ENCODE results near the gene SMG6. TPM values are rescaled to one million over a fixed set of nuclear protein-coding genes. Genes with fewer than 3 reads are reported as not detected.

The SMG6 gene
- total RNA-seq, 1 donor from 2014 or later: 26.3 TPM

DNA sequence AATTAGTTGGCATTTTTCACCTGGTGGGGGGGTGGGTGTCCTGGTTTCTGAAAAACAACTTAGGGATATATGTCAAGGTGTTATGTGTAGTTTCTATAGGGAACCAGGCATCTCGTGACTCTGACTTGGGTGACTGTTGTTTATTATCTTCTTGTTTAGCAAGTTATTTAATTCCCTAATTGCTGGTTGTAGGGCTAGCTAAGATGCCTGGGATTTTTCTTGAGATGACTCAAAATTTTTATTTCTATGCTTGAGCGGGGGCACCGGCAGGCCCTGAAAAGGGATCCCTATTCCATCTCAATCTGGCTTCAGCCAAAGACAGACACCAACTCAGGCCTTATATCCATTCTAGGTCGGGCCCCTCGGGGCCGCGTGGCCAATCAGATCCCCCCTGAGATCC, 270.4 kb downstream of the SMG6 start:
- no peak for DNase-seq (ENCODE audit: low read depth in 2 of 2)

DNA sequence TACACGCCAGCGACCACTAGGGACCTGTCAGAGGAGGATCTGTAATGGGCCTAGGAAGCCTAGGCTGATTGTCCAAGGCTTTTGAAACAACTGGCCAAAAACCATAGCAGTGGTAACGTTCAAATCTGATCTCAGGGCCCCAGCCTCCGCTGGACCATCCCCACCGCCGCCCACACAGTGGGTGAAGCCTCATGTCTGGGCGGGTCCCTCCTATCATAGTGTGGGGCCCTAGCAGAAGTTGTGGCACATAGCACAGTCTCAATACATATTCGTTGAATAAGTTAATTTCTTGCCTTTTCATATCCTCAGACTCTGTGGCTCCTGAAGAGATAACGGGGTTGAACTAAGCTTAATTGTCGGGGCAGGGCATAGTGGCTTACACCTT, 272.8 kb downstream of the SMG6 start:
- no peak for DNase-seq (ENCODE audit: low read depth in 2 of 2)

DNA sequence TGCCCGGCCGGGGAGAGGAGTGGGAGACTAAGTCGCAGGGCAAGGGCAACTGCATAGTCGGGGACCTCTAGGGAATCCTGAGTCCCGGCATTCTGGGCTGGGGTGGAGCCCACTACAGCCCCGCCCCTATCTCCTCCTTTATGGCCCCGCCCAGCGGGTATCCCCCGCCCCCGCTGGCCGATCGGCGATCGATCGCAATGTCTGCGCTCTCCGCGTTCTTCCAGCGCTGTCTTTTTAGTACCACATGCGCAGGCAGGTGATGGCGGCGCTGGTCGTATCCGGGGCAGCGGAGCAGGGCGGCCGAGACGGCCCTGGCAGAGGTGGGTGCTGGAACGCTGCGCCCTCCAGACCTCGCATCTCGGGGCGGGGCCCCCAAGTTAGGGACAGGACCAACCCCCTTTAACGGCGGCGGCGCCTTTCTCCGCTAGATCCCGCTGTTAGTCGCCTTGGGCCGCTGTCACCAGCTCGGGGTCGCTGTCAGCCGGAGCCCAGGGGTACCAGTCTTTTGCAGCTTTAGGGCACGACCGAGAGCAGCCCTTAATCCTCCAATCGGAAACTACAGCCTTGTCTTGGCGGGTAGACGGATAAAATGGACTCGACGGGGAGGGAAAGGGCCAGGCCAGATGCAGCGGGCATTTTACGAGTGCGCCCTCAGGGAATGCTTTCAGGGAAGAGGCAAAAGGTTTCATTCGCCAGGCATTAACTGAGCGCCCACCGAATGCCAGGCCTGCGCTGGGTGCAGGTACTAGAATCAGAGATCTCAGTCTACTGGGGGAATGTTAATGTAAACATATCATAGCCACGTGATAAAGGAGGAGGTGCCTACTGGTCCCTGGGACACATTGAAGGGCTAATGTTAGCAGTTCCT, 273.4 kb downstream of the SMG6 start, which contains the start of gene DPH1:
DPH1 (plus strand) TSS at position 243 of the 868 bp plus-strand sequence; CDS start at position 260, 17 bp downstream.
- DNase-seq (ENCODE audit: low read depth in 2 of 2): peak; percentile 85 to 95

DNA sequence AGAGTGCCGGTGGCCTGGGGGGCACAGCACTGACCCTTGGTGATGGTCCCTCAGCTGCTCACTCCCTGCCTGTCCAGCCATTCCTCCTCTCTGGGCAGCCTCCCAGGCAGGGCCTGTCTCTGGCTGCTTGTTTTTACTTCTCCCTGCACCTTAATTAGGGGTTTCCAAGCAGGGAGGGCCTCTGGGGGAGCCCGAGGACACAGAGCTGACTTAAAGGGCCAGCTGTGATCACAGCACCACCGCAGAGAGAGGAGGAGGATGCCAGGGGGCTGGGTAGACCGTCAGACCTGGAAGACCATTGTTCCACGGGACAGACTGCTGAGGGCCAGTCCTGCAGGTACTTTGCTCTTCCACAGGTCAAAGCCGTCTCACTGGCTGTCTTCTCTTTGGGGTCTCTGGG, 274.8 kb downstream of the SMG6 start:
- no peak for DNase-seq (ENCODE audit: low read depth in 2 of 2)

DNA sequence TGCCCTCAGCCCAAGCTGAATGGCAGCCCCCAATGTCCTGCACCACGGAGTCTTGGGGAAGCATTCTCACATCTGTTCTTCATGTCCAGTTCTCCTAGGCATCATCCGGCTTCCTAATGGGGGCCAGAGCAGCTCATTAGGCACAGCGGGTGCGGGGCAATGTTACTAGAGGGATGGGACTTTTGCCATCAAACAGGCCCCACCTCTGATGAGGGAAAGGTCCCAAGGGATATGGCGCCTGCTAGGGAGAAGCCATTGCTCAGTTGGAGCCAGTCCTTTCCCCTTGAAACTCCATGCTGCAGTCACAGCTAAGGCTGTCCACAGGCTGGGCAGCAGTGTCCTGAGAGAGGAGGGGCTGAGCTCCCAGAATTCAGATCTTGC, 275.4 kb downstream of the SMG6 start:
- DNase-seq (ENCODE audit: low read depth in 2 of 2): no peak

DNA sequence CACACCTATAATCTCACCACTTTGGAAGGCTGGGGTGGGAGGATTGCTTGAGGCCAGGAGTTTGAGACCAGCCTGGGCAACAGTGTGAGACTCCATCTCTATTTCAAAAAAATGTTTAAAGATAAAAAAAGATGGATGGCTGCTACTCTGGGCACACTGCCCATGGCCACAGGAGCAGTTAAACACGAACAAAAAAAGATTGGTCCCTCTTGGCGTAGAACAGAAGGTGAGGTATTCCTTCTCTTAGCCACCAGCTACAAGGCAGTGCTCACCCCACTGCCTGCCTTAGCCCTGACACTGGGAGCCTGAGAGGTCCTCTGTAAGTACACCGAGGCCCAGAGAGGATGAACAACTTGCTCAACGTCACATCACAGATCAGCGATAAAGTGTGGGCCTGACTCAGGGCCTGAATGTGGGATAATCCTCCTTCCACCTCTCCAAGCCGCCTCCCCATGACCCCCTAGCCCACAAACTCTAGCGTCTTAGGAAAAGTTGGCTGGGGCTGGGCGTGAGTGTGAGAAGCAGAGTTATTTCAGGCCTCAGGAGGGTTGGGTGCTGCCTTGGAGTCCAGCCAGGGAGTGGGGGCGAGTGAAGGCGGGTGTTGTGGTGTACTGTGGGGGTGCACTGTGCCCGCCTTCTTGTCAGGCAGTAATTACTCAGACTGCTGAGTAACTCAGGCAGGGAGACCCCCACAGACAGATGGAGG, 275.9 kb downstream of the SMG6 start:
- DNase-seq (ENCODE audit: low read depth in 2 of 2): no peak

DNA sequence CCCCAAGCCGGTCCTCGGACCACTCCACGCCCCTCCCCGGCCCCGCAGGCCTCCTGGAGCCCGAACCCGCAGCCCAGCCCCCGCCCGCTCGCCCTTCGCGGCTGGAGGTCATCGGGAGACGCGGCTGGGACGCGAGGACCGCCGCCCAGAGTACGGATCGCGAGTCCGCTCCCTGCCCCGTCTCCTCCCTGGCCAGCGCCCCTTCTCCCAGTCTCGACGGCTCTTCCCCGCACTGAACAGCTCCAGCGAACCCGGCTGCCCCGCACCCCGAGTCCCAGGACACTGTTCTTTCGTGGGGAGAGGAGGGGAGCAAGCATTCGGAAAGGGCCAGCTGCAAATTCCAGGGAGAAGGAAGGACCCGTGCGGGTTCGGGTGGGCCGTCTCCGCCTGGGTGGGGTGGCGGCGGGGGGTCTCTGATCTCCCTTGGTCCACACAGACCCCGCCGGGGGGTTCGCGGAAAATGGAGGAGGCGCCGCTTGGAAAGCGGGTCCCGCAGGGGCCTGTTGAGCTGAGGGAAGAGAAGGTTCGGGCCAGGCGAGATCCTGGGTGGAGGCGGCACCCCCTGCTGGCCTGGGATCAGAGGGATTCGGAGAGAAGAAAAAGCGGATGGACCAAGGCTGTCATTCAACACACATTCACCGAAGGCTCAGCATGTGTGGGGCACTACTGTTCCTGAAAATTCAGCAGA, 277.8 kb downstream of the SMG6 start:
- peak in 1 of 2 donors; percentile 68 for DNase-seq (ENCODE audit: low read depth in 2 of 2)

DNA sequence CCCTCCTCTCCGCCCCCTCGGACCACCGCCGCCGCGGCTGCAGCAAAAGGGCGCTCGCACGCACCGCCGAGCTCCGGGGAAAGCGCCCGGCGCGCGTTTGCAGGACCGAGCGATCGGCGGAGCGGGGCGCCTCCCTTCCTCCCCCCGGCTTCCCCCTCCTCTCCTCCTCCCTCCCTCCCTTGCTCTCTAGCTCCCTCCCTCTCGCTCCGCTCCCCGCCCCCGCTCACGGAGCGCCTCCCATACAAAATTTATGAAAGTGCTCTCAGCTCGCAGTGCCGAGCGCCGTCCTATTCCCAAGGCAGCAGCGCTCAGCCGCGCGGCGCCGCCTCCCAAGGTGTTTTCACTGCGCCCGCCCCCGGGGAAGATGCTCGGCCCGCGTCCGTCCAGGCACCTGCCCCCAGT, 278.4 kb downstream of the SMG6 start, which contains the start of gene RTN4RL1:
RTN4RL1 (minus strand) TSS at position 115 of the 402 bp plus-strand sequence. CDS start 469 bp downstream, outside the sequence.
- peak in 1 of 2 donors; percentile 30 for DNase-seq (ENCODE audit: low read depth in 2 of 2)

DNA sequence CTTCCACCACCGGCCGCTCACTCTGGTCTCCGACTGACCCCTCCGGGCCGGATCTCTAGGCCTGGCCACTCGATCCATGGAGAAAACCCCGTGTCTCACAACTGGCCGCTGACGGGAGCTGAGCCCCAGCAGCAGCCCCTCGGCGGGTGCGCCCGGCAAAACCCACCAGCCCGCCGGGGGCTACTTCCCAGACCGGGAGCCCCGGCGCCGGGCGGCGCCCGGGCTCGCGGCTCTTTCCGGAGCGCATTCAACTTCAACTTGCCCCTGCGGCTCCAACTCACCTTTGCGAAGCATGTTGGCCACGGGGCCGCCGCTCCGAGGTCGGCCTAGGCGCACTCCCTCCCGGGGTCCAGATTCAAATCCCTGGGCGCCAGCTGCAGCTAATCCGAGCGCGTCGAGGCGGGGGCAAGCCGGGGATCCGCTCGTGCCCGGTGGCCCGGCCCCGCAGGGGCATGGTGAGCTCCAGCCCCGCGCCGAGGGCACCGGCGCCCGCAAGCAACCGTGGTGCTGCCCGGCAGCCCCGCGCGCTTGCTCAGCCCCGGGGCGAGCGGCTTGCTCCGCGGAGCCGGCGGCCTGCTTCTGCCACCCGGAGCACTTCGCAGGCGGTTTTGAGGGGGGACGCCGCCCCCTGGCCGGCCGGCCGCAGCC, 278.9 kb downstream of the SMG6 start:
- DNase-seq (ENCODE audit: low read depth in 2 of 2): no peak

DNA sequence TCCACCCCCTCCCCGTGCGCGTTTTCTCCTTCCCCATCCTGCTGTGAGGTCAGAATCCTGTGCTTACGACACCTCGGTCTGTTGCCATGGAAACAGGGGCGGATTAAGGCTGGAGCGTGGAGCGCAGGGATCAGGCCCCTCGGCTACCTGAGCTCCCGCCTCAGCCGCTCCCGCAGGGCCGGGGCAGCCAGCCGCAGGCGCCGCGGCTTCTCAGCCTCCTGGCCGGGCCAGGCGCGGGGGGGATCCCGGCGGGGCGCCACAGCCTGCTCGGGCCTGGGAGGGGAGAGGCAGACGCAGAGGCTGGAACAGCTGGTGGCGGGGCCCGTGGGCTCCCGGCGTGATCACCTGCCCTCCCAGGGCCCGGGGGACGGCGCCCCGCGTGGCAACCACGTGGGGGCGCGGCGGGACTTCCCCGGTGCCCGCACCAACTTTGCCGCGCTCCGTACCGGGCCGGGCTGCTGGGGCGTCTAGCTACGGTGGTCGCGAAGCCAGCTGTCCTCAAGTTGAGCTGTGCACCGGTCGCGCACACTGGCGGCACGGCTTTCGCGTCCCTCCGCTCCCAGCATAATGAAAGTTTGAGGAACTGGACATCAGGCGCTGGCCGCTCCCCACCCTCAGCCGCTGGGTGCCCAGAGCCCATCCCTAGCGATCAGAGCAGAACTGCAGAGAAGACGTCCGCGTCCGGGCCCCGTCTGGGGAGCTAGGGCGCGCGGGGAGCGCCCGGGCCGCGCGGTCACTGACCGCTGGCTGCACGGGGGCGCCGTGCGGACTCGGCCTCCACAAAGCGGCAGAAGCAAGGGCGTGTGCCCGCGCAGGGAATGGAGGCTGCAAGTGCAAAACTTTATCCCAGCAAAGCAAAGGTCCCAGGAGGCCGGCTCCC, 279.7 kb downstream of the SMG6 start:
- DNase-seq (ENCODE audit: low read depth in 2 of 2): peak; percentile 31 to 47

DNA sequence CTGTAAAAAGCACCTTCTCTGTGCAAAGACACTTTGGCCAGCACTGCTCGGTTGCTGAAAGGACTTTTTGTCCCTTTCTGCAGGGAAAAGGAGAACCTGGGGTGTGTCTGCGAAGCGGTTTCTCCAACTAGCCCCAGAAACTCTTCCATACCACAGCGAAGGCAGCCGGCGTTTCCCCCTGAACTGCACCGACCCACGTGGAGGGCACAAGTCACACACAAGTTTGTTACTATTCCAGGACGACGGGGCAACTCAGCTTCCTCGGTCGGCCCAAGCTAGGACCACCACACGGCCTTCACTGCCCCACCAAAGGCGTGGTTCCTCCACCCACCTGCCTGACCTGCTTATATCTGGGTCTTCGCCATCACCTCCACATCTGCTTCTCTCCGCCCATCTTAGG, 280.3 kb downstream of the SMG6 start:
- no peak for DNase-seq (ENCODE audit: low read depth in 2 of 2)

DNA sequence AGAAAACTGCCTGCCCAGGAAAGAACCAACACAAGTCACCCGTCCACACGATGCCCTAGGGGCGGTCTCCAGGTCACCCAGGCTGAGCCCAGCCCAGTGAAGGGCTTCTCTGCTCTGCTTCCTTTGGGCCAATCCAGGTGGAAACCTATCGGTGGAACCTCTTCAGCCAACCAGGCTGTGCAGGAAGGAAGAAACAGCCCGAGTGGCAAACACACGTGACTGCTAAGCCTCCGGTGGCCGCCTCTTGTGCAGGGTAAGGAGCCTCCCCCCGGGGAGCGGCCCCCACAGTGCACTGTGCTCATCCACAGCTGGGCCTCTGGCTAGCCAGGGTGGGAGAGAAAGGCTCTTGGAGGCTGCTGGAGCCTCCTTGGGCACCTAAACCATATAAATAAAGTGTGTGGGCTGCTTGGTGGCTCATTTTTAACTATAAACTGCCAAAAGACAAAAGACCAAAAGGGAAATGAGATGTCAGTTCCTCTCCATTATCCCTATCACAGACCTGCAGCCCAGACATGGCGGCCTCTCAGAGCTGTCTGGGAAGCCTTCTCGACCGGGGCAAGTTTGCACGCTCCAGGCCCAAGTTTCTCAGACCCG, 280.8 kb downstream of the SMG6 start:
- no peak for DNase-seq (ENCODE audit: low read depth in 2 of 2)

DNA sequence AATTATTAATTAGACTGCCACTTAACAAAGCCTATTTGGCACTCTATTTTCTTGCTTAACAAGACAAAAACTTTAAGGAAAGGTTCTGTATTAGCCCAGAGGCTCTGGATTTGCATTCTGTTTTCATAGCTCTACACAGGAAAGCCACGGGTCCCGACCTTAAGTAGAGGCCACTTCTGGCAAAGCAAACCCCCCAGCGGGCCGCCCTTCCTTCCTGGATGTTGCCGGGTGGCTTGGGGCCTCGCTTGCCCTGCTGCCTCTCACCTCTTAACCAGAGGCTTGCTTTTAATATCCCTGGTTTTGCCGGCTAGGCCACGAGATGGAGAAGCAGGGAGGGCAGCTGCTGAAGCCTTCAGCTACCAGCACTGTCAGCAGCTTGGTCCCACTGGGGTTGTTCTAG, 282.9 kb downstream of the SMG6 start:
- peak; percentile 43 to 64 for DNase-seq (ENCODE audit: low read depth in 2 of 2)

DNA sequence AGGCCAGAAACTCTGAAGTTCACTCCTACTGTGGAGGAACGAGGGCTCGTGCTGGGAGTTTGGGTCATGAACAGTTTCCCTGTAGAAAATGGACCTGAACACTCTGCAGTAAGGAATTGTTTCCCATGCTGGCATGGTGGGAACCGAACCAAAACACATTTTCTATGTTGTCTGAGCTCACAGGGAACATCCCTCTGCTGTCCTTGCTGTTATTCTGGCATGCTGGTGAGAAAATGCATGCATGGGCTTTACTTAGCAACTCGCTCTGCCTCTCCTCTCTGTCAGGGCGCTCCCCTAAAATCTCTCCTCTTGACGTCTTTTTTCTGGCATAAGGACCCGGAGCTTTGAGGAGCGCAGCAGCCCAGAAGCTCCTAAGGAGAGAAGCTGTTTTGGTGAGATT, 283.9 kb downstream of the SMG6 start:
- DNase-seq (ENCODE audit: low read depth in 2 of 2): no peak

DNA sequence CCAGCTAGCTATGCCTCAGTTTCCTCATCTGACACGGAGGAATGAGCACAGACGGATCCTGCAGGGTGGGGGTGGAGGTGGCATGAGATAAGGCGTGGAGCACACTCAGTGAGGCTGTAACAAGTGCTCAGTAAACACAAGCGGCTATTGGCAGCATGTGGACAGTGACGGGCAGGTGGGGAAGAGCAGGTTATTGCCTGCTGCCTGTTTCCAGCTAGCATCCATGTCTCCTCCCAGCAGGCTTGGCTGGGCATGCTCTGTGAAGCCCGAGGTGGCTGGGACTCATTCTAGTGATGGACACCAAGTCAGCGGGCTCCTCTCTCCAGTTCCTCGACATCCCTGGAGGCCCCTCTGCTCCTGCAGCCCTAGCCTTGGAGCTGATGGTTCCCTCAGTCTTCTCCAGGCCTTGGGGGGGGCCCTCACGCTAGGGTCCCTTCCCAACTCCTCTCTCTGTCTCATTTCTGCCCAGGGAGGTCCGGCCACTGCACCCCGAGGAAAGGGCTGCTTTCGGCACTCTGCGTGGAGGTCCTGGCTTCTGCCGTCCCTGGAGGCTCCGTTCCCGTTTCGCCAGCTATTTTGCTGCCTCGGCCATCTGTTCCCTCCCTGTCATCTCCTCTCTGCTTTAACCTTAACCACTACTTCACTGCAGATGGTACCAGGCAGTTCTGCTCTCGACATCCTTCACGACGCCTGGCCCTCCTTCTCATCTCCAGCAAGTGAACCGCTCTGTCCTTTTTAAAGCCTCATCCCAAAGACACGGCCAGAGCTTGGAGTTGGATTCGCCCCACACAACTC, 284.7 kb downstream of the SMG6 start:
- DNase-seq (ENCODE audit: low read depth in 2 of 2): no peak

DNA sequence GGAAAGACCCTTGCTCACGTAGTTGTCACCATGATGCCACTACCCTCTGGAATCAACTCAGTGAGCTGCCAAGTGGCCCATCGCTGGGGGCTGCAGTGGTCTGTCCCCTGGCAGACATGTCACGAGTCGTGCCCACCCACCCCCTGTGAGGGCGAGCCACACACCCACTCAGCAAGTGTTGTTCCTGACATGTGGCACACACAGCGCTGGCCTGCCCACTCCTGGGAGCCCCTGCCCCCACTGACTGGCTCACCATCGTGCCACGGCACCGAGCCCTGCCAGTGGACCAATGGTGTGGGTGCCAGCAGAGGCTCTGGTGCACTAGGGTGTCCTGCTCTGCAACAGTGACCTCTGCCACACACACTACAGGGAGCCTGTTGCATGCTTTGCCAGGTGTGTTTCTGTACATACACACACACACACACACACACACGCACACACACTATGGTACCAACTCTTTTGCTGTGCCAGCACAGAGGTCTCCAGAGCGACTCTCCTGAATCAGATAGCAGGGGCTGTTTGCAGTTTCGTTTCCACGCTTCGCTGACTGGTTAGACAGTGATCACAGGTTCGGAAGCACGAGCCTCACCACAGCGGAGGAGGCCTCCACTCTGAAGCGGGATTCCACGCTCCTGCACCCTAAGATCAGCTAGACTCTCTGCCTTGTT, 286.2 kb downstream of the SMG6 start:
- no peak for DNase-seq (ENCODE audit: low read depth in 2 of 2)

DNA sequence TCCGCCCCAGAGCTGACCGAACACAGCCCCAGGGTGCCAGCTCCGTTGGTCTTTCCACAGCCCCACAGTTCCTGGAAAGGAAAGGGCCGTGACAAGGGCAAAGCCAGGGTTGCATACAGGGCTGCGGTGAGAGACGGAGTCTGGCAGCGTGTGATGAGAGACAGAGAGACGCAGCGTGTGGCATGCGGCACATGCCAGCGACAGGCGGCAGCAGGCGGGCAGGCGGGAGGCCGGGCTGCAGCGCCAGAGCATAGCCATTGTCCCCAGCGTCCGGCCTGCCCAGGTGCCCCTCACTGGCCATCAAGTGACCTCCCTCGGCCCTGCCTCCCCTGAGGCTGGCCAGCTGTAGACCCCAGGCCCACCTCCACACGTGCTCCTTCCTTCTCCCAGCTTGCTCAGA, 287.1 kb downstream of the SMG6 start:
- DNase-seq (ENCODE audit: low read depth in 2 of 2): no peak

DNA sequence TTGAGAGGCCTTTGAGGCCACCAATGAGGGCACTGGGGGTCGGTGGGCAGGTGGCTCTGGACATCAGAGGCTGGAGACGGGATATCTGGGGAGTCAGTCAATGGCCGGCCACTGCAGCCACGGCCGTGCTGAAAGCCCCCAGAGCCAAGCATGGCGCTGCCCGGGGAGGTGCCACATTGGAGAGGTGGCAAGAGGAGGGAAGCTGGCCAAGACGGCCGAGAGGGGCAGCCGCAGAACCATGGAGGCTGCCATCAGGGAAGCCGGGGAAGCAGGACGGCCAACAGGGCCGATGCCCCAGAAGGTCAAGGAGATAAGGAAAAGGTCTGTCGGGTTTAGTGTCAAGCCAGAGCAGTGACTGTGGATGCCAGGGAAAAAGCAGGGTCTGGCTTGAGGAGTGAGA, 288.3 kb downstream of the SMG6 start:
- no peak for DNase-seq (ENCODE audit: low read depth in 2 of 2)

DNA sequence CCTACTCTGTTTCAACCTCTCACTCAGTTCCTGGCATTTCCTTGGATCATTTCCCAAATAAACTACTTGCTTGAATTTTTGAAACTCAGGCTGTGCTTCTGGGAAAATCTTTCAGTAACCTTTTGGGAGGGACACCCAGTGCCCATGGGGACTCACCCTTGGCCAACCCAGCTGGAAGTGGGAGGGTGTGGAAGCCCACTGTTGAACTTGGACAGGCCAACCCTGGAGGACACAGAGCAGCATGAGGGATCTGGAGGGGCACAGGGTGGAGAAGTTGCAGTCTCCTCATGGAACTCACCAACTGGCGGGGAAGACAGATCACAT, 289.6 kb downstream of the SMG6 start:
- DNase-seq (ENCODE audit: low read depth in 2 of 2): no peak
